Rectal smooth muscle tissue (tissue), 1 donor: Measurements from ENCODE around the gene RBP2.

Source experiments
- H3K27ac ChIP-seq: one replicate; pipeline ENCODE4 v1.7.0; 2013; ENCODE audit warnings: low read depth, low read length, inconsistent platforms
- H3K27me3 ChIP-seq: one replicate; pipeline ENCODE4 v1.7.0; 2013; ENCODE audit warnings: low read length; ENCODE audit not compliant: control insufficient read depth, insufficient read depth
- H3K36me3 ChIP-seq: one replicate; pipeline ENCODE4 v1.7.0; 2013; ENCODE audit warnings: low read length; ENCODE audit not compliant: control insufficient read depth, insufficient read depth
- H3K4me1 ChIP-seq: one replicate; pipeline ENCODE4 v1.7.0; 2013; ENCODE audit warnings: low read length; ENCODE audit not compliant: control insufficient read depth, insufficient read depth
- H3K4me3 ChIP-seq: one replicate; pipeline ENCODE4 v1.7.0; 2013; ENCODE audit warnings: low read length
- H3K9ac ChIP-seq: one replicate; pipeline ENCODE4 v1.7.0; 2013; ENCODE audit warnings: low read length

The RBP2 gene

DNA sequence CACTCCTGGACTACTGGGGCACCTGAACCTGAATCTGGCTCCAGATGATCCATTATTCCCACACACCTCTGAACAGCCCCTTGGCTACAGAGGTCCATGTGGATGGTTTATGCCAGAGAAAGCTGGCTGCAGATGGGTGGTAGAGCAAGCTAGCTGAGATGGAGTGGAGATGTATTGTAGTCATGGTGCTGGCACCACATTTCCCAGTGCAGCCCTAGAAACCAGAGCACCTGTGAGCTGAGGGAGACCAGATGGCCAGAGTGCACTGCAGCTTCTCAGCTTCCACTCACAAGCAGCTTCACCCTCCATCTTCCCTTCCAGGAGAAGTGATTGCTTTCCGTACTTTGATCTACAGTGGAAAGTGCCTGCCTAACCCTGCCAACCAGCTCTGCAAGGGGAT, 33.3 kb upstream of the RBP2 start:
- H3K9ac ChIP-seq = no peak overlapping the region
- H3K27ac ChIP-seq = no peak overlapping the region
- no peaks in the 10 kb centered on the region for H3K36me3 ChIP-seq
- H3K27me3 ChIP-seq = no peaks in the 10 kb centered on the region
- H3K4me1 ChIP-seq = no peaks in the 10 kb centered on the region
- no peak overlapping the region for H3K4me3 ChIP-seq

DNA sequence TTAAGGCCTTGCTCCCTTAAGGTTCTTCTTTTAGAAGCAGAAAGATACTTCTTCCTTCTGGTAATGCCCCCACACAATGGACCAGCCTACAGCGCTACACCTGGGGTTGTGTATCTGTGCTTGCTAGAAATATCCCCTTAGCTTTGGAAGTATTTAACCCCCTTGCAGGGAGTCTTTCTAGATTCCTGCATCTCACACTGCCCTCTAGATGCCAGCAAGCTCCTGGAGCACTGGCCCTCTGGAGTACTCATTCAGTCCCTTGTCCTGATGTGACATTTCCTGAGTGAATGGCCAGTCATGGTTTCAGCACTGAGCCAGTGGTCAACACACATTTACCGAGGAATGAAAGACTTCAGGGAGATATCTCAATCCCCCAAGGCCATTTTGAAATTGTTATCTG, 30.4 kb upstream of the RBP2 start:
- Histone ChIP-seq H3K27ac (no peak overlapping the region), H3K4me3 (no peak overlapping the region), H3K4me1 (no peaks in the 10 kb centered on the region), H3K27me3 (no peaks in the 10 kb centered on the region), H3K9ac (no peak overlapping the region), H3K36me3 (no peaks in the 10 kb centered on the region)

DNA sequence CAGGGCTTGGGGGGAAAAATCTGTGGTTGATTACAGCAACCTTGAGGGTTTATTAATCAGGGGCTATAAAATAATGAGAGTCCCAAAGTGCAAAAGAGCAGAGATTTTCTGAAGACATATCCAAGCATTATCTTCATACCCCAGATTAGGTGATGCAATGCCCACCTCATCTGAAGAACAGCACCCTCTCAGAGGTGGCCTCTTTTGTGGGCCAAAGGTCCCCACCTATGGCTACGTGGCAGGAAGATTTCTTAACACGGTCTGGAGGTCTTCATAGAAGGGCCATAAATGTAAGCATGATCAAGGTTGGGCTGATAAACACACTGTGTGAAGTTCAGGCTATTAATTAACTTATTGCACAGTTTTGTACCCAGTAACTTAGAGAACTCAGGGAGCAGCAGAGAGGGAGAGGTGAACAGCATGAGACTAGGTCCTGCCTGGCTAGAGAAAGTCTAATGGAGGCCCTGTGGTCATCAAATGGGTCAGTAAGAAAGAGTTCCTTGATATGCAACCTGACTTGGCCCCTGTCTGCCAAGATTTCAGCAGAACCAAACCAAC, 29.6 kb upstream of the RBP2 start:
- Histone ChIP-seq H3K36me3 (no peaks in the 10 kb centered on the region), H3K27ac (no peak overlapping the region), H3K4me3 (no peak overlapping the region), H3K27me3 (no peaks in the 10 kb centered on the region), H3K4me1 (no peaks in the 10 kb centered on the region), H3K9ac (no peak overlapping the region)

DNA sequence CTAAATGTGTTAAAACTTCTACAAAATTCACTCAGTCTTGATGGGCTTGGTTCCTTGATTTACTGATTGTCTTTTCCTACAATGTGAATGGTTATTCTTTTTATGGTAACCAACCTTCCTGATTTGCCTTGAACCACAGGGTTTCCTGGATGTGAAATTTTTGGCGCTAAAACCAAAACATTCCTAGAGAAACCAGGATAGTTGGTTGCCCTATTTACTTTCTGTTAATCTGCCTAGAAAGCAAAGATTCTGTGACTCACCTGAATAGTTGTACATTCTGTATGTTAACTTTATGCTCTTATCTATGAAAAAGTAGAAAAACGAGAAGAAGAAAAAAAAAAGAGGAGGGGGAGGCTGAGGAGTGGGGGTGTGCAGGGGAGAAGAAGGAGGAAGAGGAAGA, 23.2 kb upstream of the RBP2 start:
- H3K27me3 ChIP-seq = no peaks in the 10 kb centered on the region
- H3K36me3 ChIP-seq = no peaks in the 10 kb centered on the region
- H3K4me1 ChIP-seq = no peaks in the 10 kb centered on the region
- H3K4me3 ChIP-seq = no peak overlapping the region
- H3K27ac ChIP-seq = no peak overlapping the region
- no peak overlapping the region for H3K9ac ChIP-seq

DNA sequence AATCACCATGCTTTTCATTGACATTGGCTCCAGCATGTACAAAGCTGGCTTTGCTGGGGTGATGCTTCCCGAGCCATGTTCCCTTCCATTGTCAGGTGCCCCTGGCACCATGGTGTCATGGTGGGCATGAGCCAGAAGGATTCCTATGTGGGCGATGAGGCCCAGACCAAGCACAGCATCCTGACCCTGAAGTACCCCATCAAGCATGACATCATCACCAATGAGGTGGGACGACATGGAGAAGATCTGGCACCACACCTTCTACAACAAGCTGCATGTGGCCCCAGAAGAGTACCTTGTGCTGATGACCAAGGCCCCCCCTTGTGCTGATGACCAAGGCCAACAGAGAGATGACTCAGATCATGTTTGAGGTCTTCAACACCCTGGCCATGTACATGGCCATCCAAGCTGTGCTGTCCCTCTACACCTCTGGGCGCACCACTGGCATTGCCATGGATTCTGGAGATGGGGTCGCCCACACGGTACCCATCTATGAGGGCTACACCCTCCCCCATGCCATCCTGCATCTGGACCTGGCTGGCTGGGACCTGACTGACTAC, 17.6 kb upstream of the RBP2 start:
- H3K27ac ChIP-seq = no peak overlapping the region
- no peaks in the 10 kb centered on the region for H3K36me3 ChIP-seq
- no peaks in the 10 kb centered on the region for H3K27me3 ChIP-seq
- H3K4me3 ChIP-seq = no peak overlapping the region
- no peak overlapping the region for H3K9ac ChIP-seq
- H3K4me1 ChIP-seq = peaks cover 3% of the 10 kb centered on the region

DNA sequence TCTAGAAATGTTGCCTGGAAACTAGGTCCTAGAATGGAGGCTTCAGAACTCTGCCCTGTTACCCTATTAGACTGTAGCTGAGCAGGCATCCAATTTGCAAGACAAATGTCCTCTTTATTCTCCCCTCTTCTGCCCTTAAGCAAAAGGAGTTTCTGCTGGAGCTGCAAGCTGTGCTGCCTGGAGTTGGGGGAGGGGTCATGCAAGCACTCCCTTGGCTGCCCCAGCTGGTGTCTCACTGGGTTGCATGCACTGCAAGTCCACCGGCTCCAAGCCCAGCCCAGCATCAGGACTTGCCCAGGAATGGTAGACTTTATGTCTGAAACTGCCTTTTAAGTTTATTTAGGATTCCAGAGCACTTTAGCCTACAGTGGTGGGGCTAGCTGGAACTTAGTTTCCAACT, 15.7 kb upstream of the RBP2 start:
- H3K4me1 ChIP-seq = peaks cover 3% of the 10 kb centered on the region
- H3K27me3 ChIP-seq = no peaks in the 10 kb centered on the region
- H3K36me3 ChIP-seq = no peaks in the 10 kb centered on the region

DNA sequence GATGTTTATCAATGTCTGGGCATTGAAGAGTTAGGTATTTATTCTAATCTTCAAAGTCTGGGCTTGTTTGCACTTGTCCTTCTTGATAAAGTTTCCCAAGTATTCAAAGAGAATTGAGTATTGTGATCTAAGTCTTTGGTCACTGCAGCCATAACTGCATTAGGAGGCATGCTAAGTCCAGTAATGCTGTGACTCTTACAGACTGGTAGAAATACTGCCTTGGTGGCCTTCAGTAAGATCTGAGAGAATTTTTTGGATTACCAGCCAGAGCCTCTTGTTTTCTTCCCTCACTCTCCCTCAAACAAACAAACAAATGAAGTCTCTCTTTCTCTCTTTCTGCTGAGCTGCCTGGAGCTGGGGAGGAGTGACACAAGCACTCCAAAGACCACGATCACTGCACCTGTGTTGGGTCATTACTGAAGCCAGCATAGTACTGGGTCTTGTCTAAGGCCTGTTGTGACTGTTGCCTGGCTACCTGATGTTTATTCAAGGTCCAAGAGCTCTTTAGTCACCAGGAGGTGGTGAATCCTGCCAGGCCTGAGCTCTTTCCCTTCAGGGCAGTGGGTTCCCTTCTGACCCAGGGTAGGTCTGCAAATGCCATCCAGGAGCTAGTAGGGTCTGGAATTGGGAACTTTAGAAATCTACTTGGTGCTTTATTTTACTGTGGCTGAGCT, 14.8 kb upstream of the RBP2 start:
- H3K9ac ChIP-seq = no peak overlapping the region
- H3K27ac ChIP-seq = no peak overlapping the region
- peaks cover 3% of the 10 kb centered on the region for H3K4me1 ChIP-seq

More for the DNA sequence above, 15.7 kb upstream of the RBP2 start:
- Histone ChIP-seq H3K27ac (no peak overlapping the region), H3K9ac (no peak overlapping the region), H3K4me3 (no peak overlapping the region)

DNA sequence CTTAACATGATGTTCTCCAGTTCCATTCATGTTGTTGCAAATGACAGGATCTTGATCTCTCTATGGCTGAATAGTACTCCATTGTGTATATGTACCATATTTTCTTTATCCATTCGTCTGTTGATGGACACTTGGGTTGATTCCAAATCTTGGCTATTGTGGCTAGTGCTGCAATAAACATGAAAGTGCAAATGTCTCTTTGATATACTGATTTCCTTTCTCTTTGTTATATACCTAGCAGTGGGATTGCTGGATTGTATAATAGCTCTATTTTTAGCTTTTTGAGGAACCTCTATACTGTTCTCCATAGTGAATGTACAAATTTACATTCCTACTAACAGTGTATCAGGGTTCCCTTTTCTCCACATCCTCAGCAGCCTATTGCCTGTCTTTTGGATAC, 5.9 kb upstream of the RBP2 start:
- Histone ChIP-seq H3K9ac (no peak overlapping the region), H3K4me3 (no peak overlapping the region), H3K36me3 (no peaks in the 10 kb centered on the region), H3K4me1 (no peaks in the 10 kb centered on the region), H3K27ac (no peak overlapping the region), H3K27me3 (no peaks in the 10 kb centered on the region)

More for the DNA sequence above, 14.8 kb upstream of the RBP2 start:
- Histone ChIP-seq H3K27me3 (no peaks in the 10 kb centered on the region), H3K36me3 (no peaks in the 10 kb centered on the region), H3K4me3 (no peak overlapping the region)

DNA sequence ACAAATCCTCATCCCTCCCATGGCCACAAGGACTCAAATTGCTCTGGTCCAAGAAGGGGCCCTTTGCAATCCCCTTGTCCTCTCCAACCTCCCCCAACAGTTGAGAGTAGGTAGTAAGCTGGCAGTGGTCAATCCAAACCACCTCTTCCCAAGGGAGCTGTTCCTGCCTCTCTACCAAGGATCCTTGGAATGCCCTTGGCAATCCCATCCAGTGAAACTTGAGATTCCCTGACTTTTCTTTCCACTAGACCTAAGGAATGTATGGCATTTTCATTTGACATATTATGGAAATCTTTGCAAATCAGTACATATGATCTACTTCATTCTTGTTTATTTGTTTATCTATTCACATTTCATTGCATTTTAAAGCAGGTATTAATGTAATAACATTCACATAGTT, 4.8 kb upstream of the RBP2 start:
- Histone ChIP-seq H3K36me3 (no peaks in the 10 kb centered on the region), H3K9ac (no peak overlapping the region), H3K4me1 (no peaks in the 10 kb centered on the region), H3K27me3 (no peaks in the 10 kb centered on the region), H3K4me3 (no peak overlapping the region), H3K27ac (no peak overlapping the region)

DNA sequence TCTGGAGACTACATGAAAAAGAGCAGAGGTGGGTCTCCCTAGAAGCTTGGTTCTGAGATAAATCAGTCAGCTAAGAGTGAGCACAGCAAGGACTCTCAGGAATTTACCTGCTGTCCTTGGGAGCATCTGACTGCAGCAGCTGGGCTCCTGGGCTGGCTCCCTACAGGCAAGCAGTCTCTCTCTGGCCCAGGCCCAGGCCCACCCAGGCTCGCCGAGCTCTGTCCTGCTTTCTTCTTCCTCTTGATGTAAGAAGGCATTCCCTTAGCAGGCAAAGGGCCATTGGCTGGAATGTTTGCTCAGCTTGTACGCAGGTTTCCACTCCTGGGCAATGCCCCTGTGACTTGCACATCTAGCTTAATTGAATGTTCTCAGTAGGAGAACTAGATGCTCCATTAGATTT, 4.3 kb upstream of the RBP2 start:
- Histone ChIP-seq H3K36me3 (no peaks in the 10 kb centered on the region), H3K4me1 (no peaks in the 10 kb centered on the region), H3K27me3 (no peaks in the 10 kb centered on the region), H3K4me3 (no peak overlapping the region), H3K27ac (no peak overlapping the region), H3K9ac (no peak overlapping the region)

DNA sequence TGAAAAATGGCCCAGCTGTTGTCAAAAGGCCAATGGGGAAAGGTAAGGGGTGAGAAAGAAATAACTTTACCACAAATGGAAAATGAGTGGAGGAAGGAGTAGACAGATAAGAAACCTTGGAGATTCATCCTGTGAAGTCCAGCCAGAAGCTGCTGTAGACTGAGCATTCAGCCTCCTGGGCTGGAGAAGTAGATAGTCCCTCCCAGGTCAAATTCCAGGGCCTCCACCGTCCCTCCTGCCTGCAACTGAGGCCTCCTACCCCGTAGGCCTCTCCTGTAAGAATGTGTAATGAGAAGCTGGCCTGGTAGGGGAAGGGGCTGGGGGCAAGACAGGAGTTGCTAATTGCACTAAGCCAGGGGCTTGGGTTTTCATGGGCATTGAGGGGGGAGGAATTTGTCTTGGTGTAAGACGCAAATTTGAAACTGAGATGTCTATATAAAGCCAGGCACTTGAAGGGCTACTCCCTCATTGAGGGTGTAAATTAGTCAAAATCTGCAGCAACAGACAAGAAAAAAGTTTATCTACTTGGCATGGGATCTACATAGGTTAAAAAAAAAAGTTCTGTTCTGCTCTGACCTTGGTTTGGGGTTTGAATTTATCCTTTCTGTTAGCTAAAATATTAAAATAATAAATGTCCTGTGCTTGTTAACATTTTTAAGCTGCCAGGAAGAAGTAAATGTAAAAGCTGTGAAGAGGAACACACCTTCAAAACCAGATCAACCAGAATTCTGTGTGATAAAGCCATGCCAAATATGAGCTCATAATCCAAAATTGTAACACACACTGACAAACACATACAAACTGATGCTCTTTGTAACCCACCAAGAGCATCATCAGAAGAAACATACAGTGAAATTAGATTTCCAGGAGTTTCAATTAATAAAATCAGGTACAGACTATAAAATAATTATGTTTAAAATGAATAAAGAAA, 1.7 kb upstream of the RBP2 start:
- no peaks in the 10 kb centered on the region for H3K36me3 ChIP-seq
- no peaks in the 10 kb centered on the region for H3K27me3 ChIP-seq
- no peak overlapping the region for H3K9ac ChIP-seq
- H3K27ac ChIP-seq = no peak overlapping the region
- no peaks in the 10 kb centered on the region for H3K4me1 ChIP-seq
- no peak overlapping the region for H3K4me3 ChIP-seq

DNA sequence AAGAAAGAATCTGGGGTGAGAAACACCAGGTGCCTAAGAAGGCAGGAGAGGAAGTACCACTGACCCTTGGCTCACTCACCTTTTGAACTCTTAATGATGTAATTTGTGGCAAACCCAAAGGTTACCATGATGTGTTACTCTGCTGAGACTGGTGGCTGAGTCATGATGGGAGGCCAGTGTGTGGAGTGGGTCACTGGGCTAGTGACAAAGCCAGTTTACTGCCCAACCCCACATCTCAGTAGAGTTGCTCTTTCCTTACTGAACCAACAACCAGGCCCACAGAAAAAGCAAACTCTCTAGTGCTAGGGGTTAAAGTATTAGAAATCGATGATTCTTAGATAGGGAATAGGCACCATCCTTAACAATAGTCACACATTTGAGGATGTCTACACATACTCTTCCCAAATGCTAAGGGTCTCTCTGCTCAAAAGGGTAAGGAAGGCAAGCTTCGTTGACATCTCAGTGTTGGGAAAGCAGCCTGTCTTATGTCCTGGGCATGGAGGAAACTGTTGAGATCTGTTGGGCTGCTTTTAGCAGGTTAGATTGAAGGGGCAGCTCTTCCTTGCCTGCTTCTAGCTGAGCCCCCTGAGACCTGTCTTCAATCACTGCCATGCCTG, 3.1 kb downstream of the RBP2 start:
- no peaks in the 10 kb centered on the region for H3K4me1 ChIP-seq
- H3K27ac ChIP-seq = no peak overlapping the region
- H3K27me3 ChIP-seq = no peaks in the 10 kb centered on the region
- no peak overlapping the region for H3K4me3 ChIP-seq
- no peak overlapping the region for H3K9ac ChIP-seq
- no peaks in the 10 kb centered on the region for H3K36me3 ChIP-seq
